ENCODE results near the gene GATAD2A.

DNA sequence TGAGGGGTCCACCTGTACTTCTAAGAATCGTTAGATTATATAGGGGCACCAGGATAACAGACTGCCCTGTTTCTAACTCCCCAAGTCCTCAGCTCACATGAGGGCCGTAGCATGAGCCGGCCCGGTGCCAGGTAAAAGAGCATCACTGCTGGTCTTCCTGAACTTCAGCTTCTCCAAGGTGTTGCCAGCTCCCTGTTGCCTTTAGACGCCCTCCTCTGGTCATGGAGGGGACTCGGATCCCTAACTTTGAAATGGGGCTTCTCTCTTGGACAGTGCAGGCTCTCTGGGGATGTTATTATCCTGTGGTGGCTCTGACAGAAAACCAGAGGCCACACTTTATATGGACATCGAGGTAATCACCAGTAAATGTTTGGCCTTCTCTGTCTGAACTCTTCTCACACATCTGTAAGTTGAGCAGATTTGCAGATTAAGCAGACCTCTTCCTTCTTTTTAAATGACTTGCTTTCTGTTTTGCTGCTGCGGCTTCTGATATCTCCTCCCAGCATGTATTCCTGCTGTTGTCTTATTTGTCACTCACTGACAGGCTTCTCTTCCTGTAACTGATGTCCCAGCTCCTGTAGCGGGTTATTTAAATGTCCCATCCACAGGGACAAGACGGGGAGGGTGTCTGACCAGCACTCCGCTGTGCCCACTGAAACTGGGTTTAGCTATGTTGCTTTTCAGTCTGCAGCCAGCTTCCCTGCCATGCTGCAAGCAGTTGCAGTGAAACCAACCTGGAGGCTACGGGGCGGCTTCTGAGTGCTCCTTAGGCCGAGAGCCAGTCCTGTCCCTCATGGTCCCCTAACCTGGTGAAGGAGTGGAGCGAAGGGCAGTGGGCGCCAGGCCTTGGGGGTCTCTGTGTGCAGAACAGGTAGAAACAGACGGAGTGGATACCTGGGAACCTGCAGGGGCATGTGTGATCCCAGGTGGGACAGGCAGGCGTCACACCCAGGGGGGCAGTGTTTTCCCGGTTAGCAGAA is 70.7 kb downstream of the GATAD2A start:
- TF ChIP-seq POLR2AphosphoS5 (IDR thresholded peaks at IDR 0.05) (no peak), POLR2A (IDR thresholded peaks at IDR 0.05; ENCODE audit: low read depth) (no peak)

All from esophagus muscularis mucosa (tissue), 2 donors.